ENCODE results near the gene PPM1J.

- TF ChIP-seq CTCF (conservative IDR thresholded peaks at IDR 0.05; ENCODE audit: low read depth, low read length) (no peak), EZH2 (IDR thresholded peaks at IDR 0.05; ENCODE audit: borderline replicate concordance, low read depth, low read length, poor library complexity, severe bottlenecking) (no peak)
Observed at GRCh38 chr1:112729909-112730308, 14.8 kb upstream of the PPM1J start.
